ENCODE results near the gene LY6G6C.

Gene LY6G6C

GRCh38 chr6:31706599-31706998, 14.9 kb downstream of the LY6G6C start, which contains the start of gene LY6G6F:
Gene LY6G6F (plus strand): TSS chr6:31706866. CDS start chr6:31706907, 41 bp downstream.
- DNase-seq (ENCODE audit: low read depth in 2 of 2, low spot score in 1 of 2), result no peak

- DNase-seq (ENCODE audit: low read depth in 2 of 2, low spot score in 1 of 2), result no peak
Measured at GRCh38 chr6:31705931-31706330, 15.6 kb downstream of the LY6G6C start.

GRCh38 chr6:31702819-31703716, 18.5 kb downstream of the LY6G6C start, which contains the start of gene ABHD16A:
Gene ABHD16A (minus strand): TSS chr6:31703324. CDS start chr6:31703281, 43 bp downstream.
- peak; percentile 92 to 93 for DNase-seq (ENCODE audit: low read depth in 2 of 2, low spot score in 1 of 2)

- DNase-seq (ENCODE audit: low read depth in 2 of 2, low spot score in 1 of 2), result no peak
Measured at GRCh38 chr6:31702405-31702818, 19.1 kb downstream of the LY6G6C start.

- DNase-seq (ENCODE audit: low read depth in 2 of 2, low spot score in 1 of 2), result no peak
Measured at GRCh38 chr6:31701666-31702404, 19.7 kb downstream of the LY6G6C start.

GRCh38 chr6:31700740-31701401, 20.7 kb downstream of the LY6G6C start:
- DNase-seq (ENCODE audit: low read depth in 2 of 2, low spot score in 1 of 2), result no peak

- no peak for DNase-seq (ENCODE audit: low read depth in 2 of 2, low spot score in 1 of 2)
Measured at GRCh38 chr6:31697555-31697954, 24.0 kb downstream of the LY6G6C start.

- DNase-seq (ENCODE audit: low read depth in 2 of 2, low spot score in 1 of 2), result no peak
Measured at GRCh38 chr6:31693535-31693934, 28.0 kb downstream of the LY6G6C start.

- DNase-seq (ENCODE audit: low read depth in 2 of 2, low spot score in 1 of 2), result no peak
Measured at GRCh38 chr6:31692886-31693285, 28.7 kb downstream of the LY6G6C start.

GRCh38 chr6:31692353-31692752, 29.2 kb downstream of the LY6G6C start:
- no peak for DNase-seq (ENCODE audit: low read depth in 2 of 2, low spot score in 1 of 2)

GRCh38 chr6:31691564-31692108, 29.9 kb downstream of the LY6G6C start:
- DNase-seq (ENCODE audit: low read depth in 2 of 2, low spot score in 1 of 2), result no peak

GRCh38 chr6:31691078-31691463, 30.5 kb downstream of the LY6G6C start:
- no peak for DNase-seq (ENCODE audit: low read depth in 2 of 2, low spot score in 1 of 2)

- no peak for DNase-seq (ENCODE audit: low read depth in 2 of 2, low spot score in 1 of 2)
Measured at GRCh38 chr6:31690231-31691077, 31.1 kb downstream of the LY6G6C start.

- DNase-seq (ENCODE audit: low read depth in 2 of 2, low spot score in 1 of 2), result no peak
Measured at GRCh38 chr6:31689249-31690110, 32.1 kb downstream of the LY6G6C start.

- no peak for DNase-seq (ENCODE audit: low read depth in 2 of 2, low spot score in 1 of 2)
Measured at GRCh38 chr6:31687860-31688693, 33.5 kb downstream of the LY6G6C start.

- no peak for DNase-seq (ENCODE audit: low read depth in 2 of 2, low spot score in 1 of 2)
Measured at GRCh38 chr6:31687321-31687720, 34.2 kb downstream of the LY6G6C start.

GRCh38 chr6:31686483-31686882, 35.1 kb downstream of the LY6G6C start:
- no peak for DNase-seq (ENCODE audit: low read depth in 2 of 2, low spot score in 1 of 2)

- no peak for DNase-seq (ENCODE audit: low read depth in 2 of 2, low spot score in 1 of 2)
Measured at GRCh38 chr6:31683591-31683990, 38.0 kb downstream of the LY6G6C start.
